ENCODE results near the gene PRKG1. TPM values are rescaled to one million over a fixed set of nuclear protein-coding genes. Genes with fewer than 3 reads are reported as not detected.

PRKG1 gene
- total RNA-seq, 1 experiment from 2014 or later: 10.4 TPM

GRCh38 chr10:51910189-51910588 is 835.9 kb downstream of the PRKG1 start:
- Mint-ChIP-seq H3K4me1 (peaks cover 87 to 88% of the 10 kb centered on the region in 2 experiments), H3K4me3 (peak overlapping the region; percentile 41 to 48; a peak in 4 of 5 replicates), H3K27ac (peak overlapping the region; percentile 95 to 100 (median 98)), H3K27me3 (ENCODE audit: low read depth) (no peaks in the 10 kb centered on the region), H3K9me3 (peaks cover 6 to 9% of the 10 kb centered on the region in 2 experiments; a peak in 4 of 5 replicates), H3K36me3 (ENCODE audit: insufficient read depth in 1 of 3, low read depth in 3 of 3) (peaks cover 5 to 14% (median 14%) of the 10 kb centered on the region in 3 experiments; a peak in 6 of 7 replicates)
- H3K14ac ChIP-seq (ENCODE audit: insufficient read depth, low read length): no peak overlapping the region
- peak overlapping the region; percentile 87 for H3K27ac ChIP-seq (ENCODE audit: insufficient read length, low read depth, low read length)
- no peaks in the 10 kb centered on the region for H4K20me1 ChIP-seq (ENCODE audit: control insufficient read depth, insufficient read depth, insufficient read length)
- H4K8ac ChIP-seq (replicated peaks; ENCODE audit: insufficient read length, low read depth, low read length): no peak overlapping the region
- H3K4me1 ChIP-seq (ENCODE audit: insufficient read depth, low read length): peaks cover 17% of the 10 kb centered on the region
- H3K27me3 ChIP-seq (ENCODE audit: insufficient read depth, low read length): no peaks in the 10 kb centered on the region
- H4K91ac ChIP-seq (ENCODE audit: insufficient read length, low read depth, low read length): no peak overlapping the region
- no peak overlapping the region for H4K5ac ChIP-seq (ENCODE audit: insufficient read length, low read depth, low read length)
- no peak for TF ChIP-seq CTCF (conservative IDR thresholded peaks at IDR 0.05)
- H3K23ac ChIP-seq (ENCODE audit: insufficient read length, low read depth, low read length): no peak overlapping the region
- no peak overlapping the region for H3K56ac ChIP-seq (ENCODE audit: insufficient read length, low read depth, low read length)
- H3T11ph ChIP-seq (ENCODE audit: low read length): no peak overlapping the region
- H3K4me2 ChIP-seq (ENCODE audit: insufficient read depth, insufficient read length, low read length): peak overlapping the region; percentile 52
- H2AK5ac ChIP-seq (ENCODE audit: insufficient read length, low read length): no peak overlapping the region
- no peak overlapping the region for H3K9ac ChIP-seq (ENCODE audit: extremely low read depth, insufficient read length, low read length)
- no peak overlapping the region for H2BK20ac ChIP-seq (ENCODE audit: low read depth, low read length, poor library complexity, severe bottlenecking)
- no peaks in the 10 kb centered on the region for H3K79me1 ChIP-seq (ENCODE audit: insufficient read depth, low read depth, low read length, poor library complexity, severe bottlenecking)
- H3K4ac ChIP-seq (ENCODE audit: low read depth, low read length): no peak overlapping the region
- H2BK12ac ChIP-seq (ENCODE audit: insufficient read length, low read depth, low read length): no peak overlapping the region
- DNase-seq: peak; percentile 64
- no peak overlapping the region for H2BK15ac ChIP-seq (ENCODE audit: low read depth, low read length)
- no peak overlapping the region for H2BK120ac ChIP-seq (ENCODE audit: low read depth, low read length, poor library complexity, severe bottlenecking)
- H3K9me3 ChIP-seq (ENCODE audit: control insufficient read depth, low read depth, low read length): no peaks in the 10 kb centered on the region
- H3K18ac ChIP-seq (ENCODE audit: insufficient read length, low read depth, low read length): no peak overlapping the region
- H2AFZ ChIP-seq (ENCODE audit: low read length): no peak overlapping the region
- no peak overlapping the region for H2BK5ac ChIP-seq (ENCODE audit: insufficient read length, low read length)
- no peaks in the 10 kb centered on the region for H3K23me2 ChIP-seq (ENCODE audit: insufficient read length, low read depth, low read length, poor library complexity, severe bottlenecking)
- H3K79me2 ChIP-seq (ENCODE audit: insufficient read depth, low read length): no peaks in the 10 kb centered on the region

Data from H9 (cell line).